GM18867 (cell line): ENCODE data around the gene COG5.
A peak's percentile ranks its signal among the peaks of the same experiment; 100 is the strongest.

Experiments
- ATAC-seq: cut with Tn5 transposase; IDR thresholded peaks from one replicate; pipeline ENCODE4 v1.9.1; 2021; ENCODE audit warnings: mild to moderate bottlenecking, moderate library complexity; ENCODE audit not compliant: unreplicated experiment

Gene COG5

DNA sequence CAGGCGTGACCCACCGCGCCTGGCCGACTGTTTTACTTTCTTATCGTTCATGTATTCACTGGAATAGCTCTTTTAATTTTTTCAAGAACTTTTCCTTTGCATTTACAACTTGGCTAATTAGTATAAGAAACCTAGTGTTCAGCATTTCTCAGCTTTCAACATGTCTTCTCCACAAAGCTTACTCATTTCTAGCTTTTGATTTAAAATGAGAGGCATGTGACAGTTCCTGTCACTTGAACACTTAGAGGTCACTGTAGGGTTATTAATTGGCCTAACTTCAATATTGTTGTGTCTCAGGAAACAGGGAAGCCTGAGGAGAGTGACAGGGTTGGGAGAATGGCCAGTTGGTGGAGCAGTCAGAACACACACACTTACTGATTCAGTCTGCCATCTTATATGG lies 218.9 kb downstream of the COG5 start:
- ATAC-seq = no peak

DNA sequence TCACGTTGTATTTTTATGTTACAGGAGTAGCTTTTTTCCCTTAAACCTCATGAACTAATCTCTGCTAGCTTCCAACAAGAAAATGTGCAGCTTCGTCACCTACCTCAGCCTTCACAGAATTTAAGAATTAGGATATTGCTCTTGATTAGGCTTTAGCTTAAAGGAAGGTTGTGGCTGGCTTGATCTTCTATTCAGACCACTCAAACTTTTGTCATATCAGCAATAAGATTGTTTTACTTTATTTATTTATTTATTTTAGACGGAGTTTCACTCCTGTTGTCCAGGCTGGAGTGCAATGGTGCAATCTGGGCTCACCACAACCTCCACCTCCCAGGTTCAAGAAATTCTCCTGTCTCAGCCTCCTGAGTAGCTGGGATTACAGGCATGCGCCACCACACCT lies 219.4 kb downstream of the COG5 start:
- ATAC-seq = no peak

DNA sequence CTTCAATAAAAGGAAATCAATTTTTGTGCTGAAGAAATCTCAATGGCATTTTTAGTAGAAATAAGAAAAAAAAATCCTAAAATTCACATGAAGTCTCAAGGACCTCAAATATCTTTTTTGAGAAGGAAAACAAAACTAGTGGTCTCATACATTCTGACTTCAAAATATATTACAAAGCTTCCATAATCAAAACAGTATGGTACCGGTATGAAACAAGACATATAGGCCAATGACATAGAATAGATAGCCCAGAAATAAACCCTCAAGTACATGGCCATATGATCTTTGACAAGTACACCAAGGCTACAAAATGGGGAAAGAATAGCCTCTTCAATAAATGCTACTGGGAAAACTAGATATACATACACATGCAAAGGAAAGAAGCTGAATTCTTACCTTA lies 225.6 kb downstream of the COG5 start:
- no peak for ATAC-seq

DNA sequence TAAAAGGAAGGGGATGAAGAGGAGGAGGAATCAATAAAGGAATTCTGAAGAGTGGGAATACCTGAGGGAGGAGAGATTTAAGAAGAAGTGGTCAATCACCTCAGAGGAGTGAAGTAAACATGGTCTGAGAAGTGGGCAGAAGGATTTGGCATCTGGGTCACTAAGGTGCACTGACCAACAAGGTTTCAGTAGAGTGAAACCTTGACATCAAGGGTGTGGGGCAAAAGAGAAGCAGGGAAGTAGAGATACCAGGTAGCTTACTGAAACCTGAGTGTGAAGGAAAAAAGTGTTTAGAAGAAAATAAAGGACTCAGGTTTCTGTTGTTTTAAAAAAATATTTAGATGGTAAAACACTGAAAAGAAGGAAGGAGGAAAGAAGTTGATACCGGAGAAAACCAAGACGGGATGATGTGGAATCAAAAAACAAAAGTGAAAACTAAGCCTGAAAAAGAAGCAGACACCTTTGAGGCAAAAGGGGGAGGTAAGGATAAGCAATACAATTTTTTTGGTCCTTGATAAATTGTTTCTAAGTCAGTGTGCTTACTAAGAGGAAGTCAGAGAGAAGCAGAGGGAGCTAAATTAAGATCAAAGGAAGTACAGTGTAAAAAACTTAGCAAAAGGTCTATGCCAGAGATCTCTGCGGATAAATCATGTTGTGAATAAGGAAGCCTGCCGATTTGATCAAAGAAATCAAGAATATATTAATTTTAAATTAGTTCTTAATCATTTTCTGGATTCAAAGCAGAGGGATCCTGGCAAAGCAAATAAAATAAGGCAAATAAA lies 231.0 kb downstream of the COG5 start:
- ATAC-seq = peak; percentile 57

DNA sequence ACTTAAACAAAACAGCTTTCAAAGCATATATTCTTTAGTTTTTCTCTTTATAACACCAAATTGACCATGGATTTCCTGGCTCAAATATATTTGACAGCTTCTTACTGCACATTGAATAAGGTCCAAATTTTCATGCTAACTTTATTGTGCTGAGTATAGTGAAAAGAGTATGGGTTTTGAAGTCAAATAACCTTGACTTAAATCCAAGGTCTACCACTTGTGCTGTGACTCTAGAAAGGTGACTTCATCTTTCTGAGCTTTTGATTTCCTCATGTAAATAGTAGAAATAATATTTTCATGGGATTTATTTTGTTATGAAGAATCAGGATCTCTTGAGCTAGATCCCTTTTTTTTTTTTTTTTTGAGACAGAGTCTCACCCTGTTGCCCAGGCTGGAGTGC lies 233.2 kb downstream of the COG5 start:
- no peak for ATAC-seq

DNA sequence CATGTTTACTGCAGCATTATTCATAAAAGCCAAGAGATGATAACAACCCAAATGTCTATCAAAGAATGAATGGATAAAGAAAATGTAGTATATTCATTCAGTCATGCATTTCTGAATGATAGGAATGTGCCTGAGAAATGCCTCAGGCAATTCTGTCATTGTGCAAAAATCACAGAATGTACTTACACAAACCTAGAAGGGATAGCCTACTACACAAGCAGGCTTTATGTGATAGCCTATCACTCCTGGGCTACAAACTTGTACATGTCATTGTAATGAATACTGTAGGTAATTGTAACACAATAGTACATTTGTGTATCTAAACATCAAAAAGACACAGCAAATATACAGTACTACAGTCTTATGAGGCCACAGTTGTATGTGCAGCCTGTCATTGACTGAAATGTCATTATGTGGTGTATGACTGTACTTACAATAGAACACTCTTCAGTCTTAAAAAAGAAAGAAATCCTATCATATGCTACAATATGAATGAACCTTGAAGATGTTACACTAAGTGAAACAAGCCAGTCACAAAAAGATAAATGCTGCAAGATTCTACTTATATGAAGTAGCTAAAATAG lies 235.6 kb downstream of the COG5 start:
- no peak for ATAC-seq

DNA sequence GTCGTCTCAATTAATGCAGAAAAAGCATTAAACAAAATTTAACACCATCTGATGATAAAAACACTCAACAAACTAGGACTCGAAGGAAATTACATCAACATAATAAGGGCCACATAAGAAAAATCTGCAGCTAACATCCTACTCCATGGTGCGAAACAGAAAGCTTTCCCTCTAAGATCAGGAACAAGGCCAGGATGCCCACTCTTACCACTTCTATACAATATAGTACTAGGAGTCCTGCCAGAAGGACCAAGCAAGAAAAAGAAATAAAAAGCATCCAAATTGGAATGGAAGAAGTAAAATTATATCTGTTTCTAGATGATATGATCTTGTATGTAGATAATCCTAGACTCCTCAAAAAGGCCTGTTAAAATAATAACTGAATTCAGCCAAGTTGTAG lies 237.7 kb downstream of the COG5 start:
- ATAC-seq = no peak

DNA sequence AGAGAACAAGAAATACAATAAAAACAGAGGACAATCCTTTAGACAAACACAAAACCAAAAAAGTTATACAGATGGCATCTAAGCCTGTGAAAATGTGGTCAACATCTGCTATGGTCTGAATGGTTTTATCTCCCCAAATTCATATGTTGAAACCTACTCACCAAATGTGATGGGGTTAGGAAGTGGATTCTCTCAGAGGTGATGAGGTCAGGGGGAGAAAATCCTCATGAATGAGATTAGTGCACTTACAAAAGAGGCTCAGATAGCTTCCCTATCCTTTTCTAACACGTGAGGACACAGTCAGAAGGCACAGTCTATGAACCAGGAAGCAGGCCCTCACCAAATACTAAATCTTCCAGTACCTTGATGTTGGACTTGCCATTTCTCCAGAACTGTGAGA lies 241.7 kb downstream of the COG5 start:
- ATAC-seq = no peak

DNA sequence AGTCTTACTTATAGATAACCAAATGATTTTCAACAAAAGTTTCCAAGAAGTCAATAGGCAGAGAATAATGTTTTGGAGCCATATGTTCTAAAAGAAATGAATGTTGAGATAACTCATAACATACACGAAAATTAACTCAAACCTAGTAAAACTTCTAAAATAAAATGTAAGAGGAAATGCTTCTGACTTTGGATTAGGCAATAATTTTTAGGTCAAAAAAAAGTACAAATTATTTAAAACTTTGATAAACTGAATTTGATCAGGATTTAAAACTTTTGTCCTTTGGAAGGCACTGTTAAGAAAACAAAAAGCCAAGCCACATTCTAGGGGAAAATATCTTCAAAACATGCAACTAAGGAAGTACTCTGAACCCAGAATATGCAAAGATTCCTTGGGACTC lies 242.1 kb downstream of the COG5 start:
- no peak for ATAC-seq

DNA sequence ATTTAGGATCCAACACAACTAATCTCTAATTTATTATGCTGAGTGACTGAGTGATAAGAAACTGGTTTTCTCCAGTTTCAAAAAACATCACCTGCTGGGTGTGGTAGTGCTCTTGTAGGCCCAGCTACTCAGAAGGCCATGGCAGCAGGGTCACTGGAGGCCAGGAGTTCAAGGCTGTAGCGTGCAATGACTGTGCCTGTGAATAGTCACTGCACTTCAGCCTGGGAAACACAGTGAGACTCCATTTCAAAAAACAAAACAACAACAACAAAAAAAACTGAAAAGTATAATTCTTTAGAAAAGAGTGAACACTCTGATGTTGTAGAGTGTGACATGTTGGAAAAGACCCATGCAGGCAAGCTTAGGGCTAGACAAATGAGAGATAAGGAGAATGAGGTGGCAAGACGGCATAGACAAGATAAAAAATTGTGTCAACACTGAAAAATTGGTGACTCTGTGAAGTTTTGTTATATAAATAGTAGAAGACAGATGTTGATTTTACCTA lies 243.9 kb downstream of the COG5 start:
- ATAC-seq = no peak

DNA sequence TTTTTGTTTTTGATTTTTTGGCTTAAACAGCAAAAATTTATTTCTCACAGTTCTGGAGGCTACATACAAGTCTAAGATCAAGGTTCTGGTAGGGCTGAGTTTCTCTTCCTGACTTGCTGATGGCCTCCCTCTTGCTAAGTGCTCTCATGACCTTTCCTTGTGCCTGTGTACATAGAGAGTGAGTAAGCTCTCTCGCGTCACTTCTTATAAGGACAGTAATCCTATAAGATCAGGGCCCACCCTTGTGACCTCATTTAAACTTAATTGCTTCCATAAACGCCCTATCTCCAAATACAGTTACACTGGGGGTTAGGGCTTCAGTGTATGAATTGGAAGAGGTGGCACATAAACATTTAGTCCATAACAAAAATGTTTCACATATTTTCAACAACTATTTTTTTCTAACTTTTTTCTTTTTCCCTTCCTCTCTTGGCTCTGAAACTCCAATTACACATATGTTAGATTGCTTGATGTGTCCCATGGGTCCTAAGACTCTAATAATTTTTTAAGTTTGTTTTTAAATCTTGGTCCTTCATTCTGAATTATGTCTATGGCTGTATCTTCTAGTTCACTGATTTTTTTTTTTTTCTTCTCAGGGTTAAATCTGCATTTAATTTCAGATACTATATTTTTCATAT lies 245.1 kb downstream of the COG5 start:
- no peak for ATAC-seq

DNA sequence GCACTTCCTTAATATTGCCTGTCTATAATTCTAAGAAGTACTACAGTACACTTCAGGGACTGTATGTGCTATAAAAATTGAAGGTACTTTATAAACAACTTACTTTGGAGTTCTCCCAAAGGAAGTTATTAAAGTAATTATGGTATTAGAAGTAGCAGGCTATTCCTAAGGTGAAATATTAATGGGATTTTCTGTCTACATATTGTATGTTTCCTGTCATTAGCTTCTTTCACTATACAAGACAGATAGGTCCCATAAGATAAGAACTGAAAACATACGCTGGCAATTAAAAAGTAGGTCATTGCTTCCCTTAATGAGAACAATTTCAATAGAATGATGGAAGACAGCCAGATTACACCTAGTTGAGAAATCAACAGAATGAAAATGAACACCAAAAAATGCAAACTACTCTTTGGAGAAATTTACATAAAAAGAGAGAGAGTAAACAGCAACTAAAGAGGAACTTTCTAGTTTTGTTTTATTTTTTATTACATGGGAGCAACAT lies 248.0 kb downstream of the COG5 start:
- ATAC-seq = no peak

DNA sequence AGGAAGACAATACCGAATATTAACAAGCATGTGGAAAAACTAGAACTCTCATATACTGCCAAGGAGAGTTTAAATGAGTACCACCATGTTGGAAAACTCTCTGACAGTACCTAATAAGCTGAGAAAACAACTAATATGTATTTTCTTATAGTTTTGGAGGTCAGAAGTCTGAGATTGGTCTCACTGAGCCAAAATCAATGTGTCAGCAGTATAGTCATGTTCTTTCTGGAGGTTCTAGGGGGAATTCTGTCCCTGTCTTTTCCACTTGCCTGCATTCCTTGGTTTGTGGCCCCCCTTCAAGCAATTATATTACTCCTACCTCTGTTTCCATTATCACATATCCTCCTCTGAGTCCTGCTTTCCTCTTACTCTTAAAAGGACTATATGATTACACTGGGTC lies 250.4 kb downstream of the COG5 start:
- ATAC-seq = no peak

DNA sequence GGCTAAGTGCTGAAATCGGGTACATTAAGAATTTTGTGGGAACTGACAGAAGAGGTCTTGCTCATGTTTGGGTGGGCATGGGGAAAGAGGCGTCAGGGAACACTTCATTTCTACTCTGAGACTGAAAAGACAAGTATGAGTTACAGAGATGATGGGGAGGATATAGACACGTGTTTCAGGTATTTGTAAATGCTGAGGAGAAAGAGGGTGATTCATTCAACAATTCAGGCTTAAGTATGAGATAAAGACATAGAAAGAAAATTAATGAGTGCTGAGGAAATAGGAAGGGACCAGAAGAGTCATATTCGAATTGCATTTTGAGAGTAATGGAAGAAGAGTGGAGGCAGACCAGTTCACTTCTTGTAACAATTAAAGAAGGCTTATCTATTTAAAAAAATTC lies 251.3 kb downstream of the COG5 start:
- ATAC-seq = no peak

DNA sequence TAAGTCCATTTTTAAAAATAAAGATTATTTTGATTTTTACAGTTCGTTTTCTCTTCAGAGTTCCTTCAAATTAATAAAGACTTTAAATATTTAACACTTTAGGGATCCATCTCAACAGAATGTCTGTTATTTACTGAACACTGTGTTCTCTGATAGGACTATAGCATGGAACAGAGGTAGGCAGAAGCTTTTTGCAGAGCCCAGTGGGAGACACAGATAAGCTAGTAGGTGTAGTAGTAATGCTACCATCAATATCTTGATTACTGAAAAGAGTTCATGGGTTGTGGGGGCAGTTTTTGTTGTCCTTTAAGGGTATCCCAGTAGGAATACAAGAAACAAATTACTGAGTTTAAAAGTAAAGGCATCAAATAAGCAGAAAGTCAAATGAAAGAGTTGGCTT lies 254.4 kb downstream of the COG5 start:
- ATAC-seq = no peak

DNA sequence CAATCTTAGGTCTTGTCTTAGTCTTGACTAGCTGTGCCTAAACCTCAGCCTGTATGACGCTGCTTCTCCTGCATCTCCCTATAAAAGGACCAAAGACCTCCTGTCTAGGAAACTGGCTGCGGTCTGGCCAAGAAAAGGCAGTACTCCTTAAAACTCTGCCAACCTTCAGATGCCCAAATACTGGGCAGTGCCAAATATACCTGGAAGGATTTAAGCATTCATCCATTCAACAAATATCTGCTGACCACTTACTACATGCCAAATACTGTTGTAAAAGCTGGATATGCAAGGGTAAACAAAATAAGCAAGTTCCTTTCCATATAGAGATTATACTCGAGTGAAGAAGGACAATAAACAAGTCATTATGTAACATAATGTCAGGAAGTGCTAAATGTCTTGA lies 259.1 kb downstream of the COG5 start:
- ATAC-seq = no peak

DNA sequence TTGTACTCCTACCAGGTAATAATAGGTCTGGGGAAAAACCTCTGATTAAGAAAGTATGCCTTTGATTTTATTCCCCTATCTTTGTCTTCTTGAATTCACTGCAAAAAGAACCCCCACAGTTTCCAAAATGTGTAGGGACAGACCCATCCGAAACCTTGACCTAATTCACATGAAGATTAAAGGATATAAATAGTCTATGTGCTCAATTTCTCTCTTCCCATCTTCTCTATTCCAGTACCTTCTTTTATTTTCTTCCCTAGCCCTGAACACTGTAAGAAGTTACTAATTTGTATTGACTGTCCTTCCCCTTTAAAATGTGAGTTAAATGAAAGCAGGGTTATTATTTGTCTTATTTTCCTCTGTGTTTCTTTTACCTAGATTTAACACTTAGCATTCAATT lies 259.7 kb downstream of the COG5 start:
- ATAC-seq = no peak

DNA sequence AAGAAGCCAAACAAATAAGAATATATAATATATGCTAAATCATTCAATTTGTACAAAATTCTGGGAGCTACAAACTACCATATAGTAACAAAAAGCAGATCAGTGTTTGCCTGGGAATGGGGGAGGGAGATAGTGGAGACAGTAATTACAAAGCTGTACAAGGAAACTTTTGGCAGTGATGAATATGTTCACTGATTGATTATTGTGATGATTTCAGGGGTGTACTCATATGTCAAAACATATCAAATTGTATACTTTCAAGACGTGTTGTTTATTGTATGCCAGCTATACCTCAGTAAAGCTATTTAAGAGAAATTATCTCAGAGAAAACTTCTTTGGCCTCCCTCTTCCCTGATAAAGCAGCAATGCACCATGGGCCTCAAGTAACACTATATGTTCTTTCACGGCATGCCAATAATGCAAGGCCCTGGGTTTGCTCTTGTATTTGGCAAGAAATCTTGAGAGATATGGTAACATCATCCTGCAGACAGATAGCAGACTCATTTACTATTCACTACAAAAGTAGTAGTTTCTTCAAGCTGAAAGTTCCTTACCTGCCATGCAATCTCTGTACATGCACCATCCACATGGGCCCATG lies 261.4 kb downstream of the COG5 start:
- ATAC-seq = no peak

DNA sequence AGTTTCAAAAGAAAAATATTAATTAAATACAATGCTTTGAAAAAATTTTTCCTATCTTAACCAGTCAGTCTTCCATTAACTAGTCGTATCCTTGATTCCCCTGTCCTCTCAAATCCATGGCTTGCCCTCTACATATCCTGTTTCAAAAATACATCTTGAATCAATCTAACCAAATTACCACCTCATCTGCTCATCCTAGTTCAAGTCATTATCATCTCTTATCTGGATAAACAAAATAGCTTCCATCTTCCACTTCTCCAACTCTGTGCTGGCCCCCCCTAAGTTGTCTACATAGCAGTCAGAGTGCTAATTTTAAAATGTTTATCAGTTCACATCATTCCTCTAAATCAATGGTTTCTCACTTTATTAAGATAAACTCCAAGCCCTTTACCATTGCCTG lies 269.5 kb downstream of the COG5 start:
- ATAC-seq = no peak

DNA sequence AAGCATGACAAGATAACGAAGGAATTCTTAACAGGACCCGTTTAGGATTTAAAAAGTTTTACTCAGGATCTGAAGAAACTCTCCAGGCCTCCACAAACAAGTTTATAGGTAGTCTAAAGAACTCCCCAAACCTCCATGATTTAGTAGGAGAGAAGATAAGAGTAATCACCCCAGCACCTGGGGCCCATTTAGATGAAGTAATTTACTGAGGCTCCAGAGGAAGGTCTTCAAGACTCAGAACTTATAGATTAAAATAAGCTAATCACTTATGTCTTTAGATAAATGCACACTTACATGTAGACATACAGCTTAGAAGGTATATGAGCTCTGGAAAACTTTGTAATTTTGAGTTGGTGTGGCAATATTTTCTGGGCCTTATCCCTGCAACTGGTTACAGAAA lies 271.1 kb downstream of the COG5 start:
- no peak for ATAC-seq

DNA sequence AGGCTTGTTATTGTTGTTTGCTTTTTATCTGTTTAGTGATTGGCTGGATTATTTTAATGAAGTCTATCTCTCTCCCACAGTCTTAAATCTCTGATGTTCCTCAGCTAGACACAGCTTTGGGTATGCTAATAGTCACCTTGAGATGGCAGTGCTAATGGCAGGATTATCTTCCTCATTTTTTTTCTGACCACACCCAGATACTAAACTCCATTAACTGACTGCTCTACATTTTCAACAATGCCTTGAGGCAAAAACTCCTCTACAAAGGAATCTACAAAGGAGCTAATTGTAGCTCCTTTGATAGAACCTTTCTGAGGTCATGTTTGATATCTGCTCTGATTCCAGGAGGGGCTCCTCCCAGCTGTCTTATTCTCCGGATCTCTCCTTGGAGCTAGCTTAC lies 272.3 kb downstream of the COG5 start:
- no peak for ATAC-seq
